Duodenal mucosa (tissue), 2 donors: ENCODE data around the gene NPAS3.

Source experiments
- H3K27ac ChIP-seq: one replicate; pipeline ENCODE4 v1.7.0; 2013; ENCODE audit warnings: low read depth, low read length
- H3K27me3 ChIP-seq, 2 donors: one replicate each; pipeline ENCODE4 v1.7.0; 2013; ENCODE audit warnings: low read length in 2 of 2, control low read depth in 1 of 2; ENCODE audit not compliant: insufficient read depth in 2 of 2, control insufficient read depth in 1 of 2
- H3K36me3 ChIP-seq, 2 donors: one replicate each; pipeline ENCODE4 v1.7.0; 2013; ENCODE audit warnings: low read length in 2 of 2, control low read depth in 1 of 2; ENCODE audit not compliant: insufficient read depth in 2 of 2, control insufficient read depth in 1 of 2
- H3K4me1 ChIP-seq, 2 donors: one replicate each; pipeline ENCODE4 v1.7.0; 2013; ENCODE audit warnings: low read length in 2 of 2, control low read depth in 1 of 2; ENCODE audit not compliant: insufficient read depth in 2 of 2, control insufficient read depth in 1 of 2
- H3K4me3 ChIP-seq, 2 donors: one replicate each; pipeline ENCODE4 v1.7.0; 2013; ENCODE audit warnings: low read length in 2 of 2, low read depth in 1 of 2
- H3K9ac ChIP-seq, 2 donors: one replicate each; pipeline ENCODE4 v1.7.0; 2013; ENCODE audit warnings: low read length in 2 of 2, low read depth in 1 of 2
- H3K9me3 ChIP-seq, 2 donors: one replicate each; pipeline ENCODE4 v1.7.0; 2013; ENCODE audit warnings: low read length in 2 of 2, control low read depth in 1 of 2; ENCODE audit not compliant: control insufficient read depth in 1 of 2

The NPAS3 gene

GRCh38 chr14:33356181-33356580 is 417.5 kb downstream of the NPAS3 start:
- Histone ChIP-seq H3K36me3 (no peaks in the 10 kb centered on the region), H3K4me1 (no peaks in the 10 kb centered on the region), H3K9ac (no peak overlapping the region), H3K4me3 (no peak overlapping the region), H3K27ac (no peak overlapping the region), H3K9me3 (no peaks in the 10 kb centered on the region), H3K27me3 (no peaks in the 10 kb centered on the region)

- Histone ChIP-seq H3K9ac (no peak overlapping the region), H3K4me1 (no peaks in the 10 kb centered on the region), H3K27ac (no peak overlapping the region), H3K36me3 (no peaks in the 10 kb centered on the region), H3K4me3 (no peak overlapping the region), H3K9me3 (no peaks in the 10 kb centered on the region), H3K27me3 (no peaks in the 10 kb centered on the region)
Measured at GRCh38 chr14:33357225-33358010, 418.7 kb downstream of the NPAS3 start.

- no peaks in the 10 kb centered on the region for H3K27me3 ChIP-seq
- H3K9me3 ChIP-seq = no peaks in the 10 kb centered on the region
- no peak overlapping the region for H3K9ac ChIP-seq
- no peak overlapping the region for H3K4me3 ChIP-seq
- no peaks in the 10 kb centered on the region for H3K36me3 ChIP-seq
- no peaks in the 10 kb centered on the region for H3K4me1 ChIP-seq
- no peak overlapping the region for H3K27ac ChIP-seq
Measured at GRCh38 chr14:33359288-33359881, 420.7 kb downstream of the NPAS3 start.

- H3K9me3 ChIP-seq = no peaks in the 10 kb centered on the region
- no peaks in the 10 kb centered on the region for H3K4me1 ChIP-seq
- no peaks in the 10 kb centered on the region for H3K27me3 ChIP-seq
- no peak overlapping the region for H3K4me3 ChIP-seq
- H3K27ac ChIP-seq = no peak overlapping the region
- H3K36me3 ChIP-seq = no peaks in the 10 kb centered on the region
- no peak overlapping the region for H3K9ac ChIP-seq
Measured at GRCh38 chr14:33362934-33363333, 424.3 kb downstream of the NPAS3 start.

- Histone ChIP-seq H3K36me3 (no peaks in the 10 kb centered on the region), H3K27ac (no peak overlapping the region), H3K27me3 (no peaks in the 10 kb centered on the region)
Measured at GRCh38 chr14:33363682-33364081, 425.0 kb downstream of the NPAS3 start.

GRCh38 chr14:33364466-33364865 is 425.8 kb downstream of the NPAS3 start:
- no peak overlapping the region for H3K9ac ChIP-seq
- no peaks in the 10 kb centered on the region for H3K36me3 ChIP-seq
- H3K9me3 ChIP-seq = no peaks in the 10 kb centered on the region
- H3K4me1 ChIP-seq = no peaks in the 10 kb centered on the region
- H3K4me3 ChIP-seq = no peak overlapping the region
- H3K27me3 ChIP-seq = no peaks in the 10 kb centered on the region
- H3K27ac ChIP-seq = no peak overlapping the region

More at GRCh38 chr14:33363682-33364081, 425.0 kb downstream of the NPAS3 start:
- H3K4me3 ChIP-seq = no peak overlapping the region
- no peak overlapping the region for H3K9ac ChIP-seq
- no peaks in the 10 kb centered on the region for H3K4me1 ChIP-seq
- no peaks in the 10 kb centered on the region for H3K9me3 ChIP-seq

GRCh38 chr14:33369041-33369440 is 430.4 kb downstream of the NPAS3 start:
- Histone ChIP-seq H3K27ac (no peak overlapping the region), H3K9me3 (no peaks in the 10 kb centered on the region), H3K4me3 (no peak overlapping the region), H3K36me3 (no peaks in the 10 kb centered on the region), H3K27me3 (no peaks in the 10 kb centered on the region), H3K4me1 (no peaks in the 10 kb centered on the region), H3K9ac (no peak overlapping the region)

- H3K27me3 ChIP-seq = no peaks in the 10 kb centered on the region
- H3K9ac ChIP-seq = no peak overlapping the region
- no peaks in the 10 kb centered on the region for H3K4me1 ChIP-seq
- no peak overlapping the region for H3K4me3 ChIP-seq
- no peaks in the 10 kb centered on the region for H3K36me3 ChIP-seq
- no peak overlapping the region for H3K27ac ChIP-seq
- H3K9me3 ChIP-seq = no peaks in the 10 kb centered on the region
Measured at GRCh38 chr14:33369972-33370371, 431.3 kb downstream of the NPAS3 start.

- Histone ChIP-seq H3K9me3 (no peaks in the 10 kb centered on the region), H3K4me3 (no peak overlapping the region), H3K4me1 (no peaks in the 10 kb centered on the region), H3K9ac (no peak overlapping the region), H3K27me3 (no peaks in the 10 kb centered on the region), H3K27ac (no peak overlapping the region), H3K36me3 (no peaks in the 10 kb centered on the region)
Measured at GRCh38 chr14:33370426-33370825, 431.7 kb downstream of the NPAS3 start.

- Histone ChIP-seq H3K4me3 (no peak overlapping the region), H3K36me3 (no peaks in the 10 kb centered on the region), H3K4me1 (no peaks in the 10 kb centered on the region), H3K9ac (no peak overlapping the region), H3K9me3 (no peaks in the 10 kb centered on the region), H3K27me3 (no peaks in the 10 kb centered on the region), H3K27ac (no peak overlapping the region)
Measured at GRCh38 chr14:33375196-33375595, 436.5 kb downstream of the NPAS3 start.
